RCC 7860 (cell line): Measurements from ENCODE around the gene CCNC.
A peak's percentile ranks its signal among the peaks of the same experiment; 100 is the strongest.

Experiments used
- DNase-seq: peaks from one replicate; pipeline ENCODE4 v3.0.0-alpha.2; 2015; ENCODE audit warnings: low spot score
- FAIRE-seq: peaks from 2 replicates; lab custom pipeline; 2012; peaks lifted over from hg19 to GRCh38; lab: Jason Lieb, UNC

CCNC gene, protein sequence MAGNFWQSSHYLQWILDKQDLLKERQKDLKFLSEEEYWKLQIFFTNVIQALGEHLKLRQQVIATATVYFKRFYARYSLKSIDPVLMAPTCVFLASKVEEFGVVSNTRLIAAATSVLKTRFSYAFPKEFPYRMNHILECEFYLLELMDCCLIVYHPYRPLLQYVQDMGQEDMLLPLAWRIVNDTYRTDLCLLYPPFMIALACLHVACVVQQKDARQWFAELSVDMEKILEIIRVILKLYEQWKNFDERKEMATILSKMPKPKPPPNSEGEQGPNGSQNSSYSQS

DNA sequence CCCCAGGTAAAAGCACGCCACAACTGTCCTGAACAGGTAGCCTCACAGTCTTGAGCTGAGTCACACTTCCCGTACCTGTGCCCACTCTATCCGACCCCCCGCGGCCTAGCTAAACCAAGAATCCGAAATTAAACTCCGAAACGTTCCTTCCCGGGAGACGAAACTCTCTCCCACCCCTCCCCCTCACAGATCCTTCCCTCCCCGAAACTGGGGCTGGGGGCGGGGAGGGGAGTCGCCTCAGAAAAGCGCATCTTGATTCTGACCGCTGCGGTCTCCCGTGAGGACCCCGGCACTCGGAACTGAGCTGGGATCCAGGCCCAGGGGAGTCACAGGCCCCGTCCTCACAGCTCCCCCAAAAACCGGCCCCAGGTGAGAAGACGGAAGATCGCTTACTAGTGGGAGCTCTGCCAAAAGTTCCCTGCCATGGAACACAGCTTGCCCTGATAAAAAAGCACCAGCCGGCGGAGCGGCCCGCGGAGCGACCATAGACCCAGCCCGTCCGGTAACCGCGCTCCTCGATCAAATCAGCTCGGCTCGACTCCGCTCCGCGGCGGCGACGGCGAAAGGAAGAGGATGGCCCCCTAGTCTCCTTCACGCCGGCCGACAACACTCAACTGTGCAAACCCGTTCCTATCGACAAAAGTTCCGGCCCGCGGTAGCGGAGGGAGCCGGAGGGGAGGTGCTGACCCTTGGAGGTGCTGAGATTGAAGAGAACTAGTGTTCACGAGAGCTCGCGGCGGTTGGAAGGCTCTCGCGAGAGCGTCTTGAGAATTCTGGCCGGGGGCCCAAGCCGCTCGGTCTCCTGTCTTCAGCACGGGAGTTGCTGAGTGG, at the start of gene CCNC:
Gene CCNC (minus strand): TSS at position 558 of the 831 bp plus-strand sequence. CDS start 133 bp downstream, at position 425.
- FAIRE-seq = peak; percentile 76
- DNase-seq = peak; percentile 85

DNA sequence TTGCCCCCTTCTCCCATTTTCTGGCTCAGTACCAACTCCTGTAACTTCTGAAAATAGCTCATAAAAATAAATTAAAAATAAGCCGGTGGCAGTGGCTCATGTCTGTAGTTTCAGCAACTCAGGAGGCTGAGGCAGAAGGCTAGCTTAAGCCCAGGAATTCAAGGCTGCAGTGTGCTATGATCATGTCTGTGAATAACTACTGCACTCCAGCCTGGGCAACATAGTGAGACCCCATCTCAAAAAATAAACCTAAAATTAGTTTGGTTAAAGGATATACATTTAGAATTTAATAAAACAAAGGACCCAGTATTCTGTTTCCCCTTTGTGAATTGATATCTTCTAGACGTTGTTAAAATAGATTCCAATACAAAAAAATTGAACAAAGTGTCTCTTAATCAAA, 48.7 kb upstream of the CCNC start:
- no peak for DNase-seq
- FAIRE-seq = no peak

DNA sequence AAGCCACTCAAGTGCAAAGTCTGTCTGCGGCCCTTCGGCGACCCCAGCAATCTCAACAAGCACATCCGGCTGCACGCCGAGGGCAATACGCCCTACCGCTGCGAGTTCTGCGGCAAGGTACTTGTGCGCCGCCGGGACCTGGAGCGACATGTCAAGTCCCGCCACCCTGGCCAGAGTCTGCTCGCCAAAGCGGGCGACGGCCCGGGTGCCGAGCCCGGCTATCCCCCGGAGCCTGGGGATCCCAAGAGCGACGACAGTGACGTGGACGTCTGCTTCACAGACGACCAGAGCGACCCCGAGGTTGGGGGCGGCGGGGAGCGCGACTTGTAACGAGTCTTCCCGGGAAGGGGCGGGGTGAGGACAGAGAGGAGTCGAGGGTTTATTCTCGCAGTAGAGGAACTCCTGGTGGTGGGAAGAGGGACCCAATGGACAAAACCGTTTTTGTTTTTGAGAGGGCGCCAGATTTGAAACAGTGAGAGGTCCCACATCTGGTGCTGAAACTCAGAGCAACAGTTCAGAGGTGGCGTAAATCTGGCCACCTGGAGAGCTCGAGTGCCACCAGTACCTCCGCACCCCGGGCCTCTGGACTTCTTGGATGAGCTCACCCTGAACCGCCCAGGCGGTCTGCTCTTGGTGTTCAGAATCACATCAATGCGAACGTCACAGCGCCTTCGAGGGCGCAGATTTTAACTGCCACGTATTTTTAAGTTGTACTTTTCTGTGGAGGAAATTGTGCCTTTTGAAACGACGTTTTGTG, 46.1 kb upstream of the CCNC start:
- DNase-seq (no peak), FAIRE-seq (no peak)

DNA sequence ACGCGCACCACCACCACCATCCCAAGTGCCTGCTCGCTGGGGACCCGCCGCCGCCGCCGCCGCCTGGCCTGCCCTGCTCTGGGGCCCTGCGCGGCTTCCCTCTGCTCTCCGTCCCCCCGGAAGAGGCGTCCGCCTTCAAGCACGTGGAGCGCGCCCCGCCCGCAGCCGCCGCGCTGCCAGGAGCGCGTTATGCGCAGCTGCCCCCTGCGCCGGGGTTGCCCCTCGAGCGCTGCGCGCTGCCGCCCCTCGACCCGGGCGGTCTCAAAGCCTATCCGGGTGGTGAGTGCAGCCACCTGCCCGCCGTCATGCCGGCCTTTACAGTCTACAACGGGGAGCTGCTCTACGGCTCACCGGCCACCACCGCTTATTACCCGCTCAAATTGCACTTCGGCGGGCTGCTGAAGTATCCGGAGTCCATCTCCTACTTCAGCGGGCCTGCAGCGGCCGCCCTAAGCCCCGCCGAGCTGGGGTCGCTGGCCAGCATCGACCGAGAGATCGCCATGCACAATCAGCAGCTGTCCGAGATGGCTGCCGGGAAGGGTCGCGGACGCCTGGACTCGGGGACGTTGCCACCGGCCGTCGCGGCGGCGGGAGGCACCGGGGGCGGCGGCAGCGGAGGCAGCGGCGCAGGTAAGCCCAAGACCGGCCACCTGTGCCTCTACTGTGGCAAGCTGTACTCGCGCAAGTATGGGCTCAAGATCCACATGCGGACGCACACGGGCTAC, 45.4 kb upstream of the CCNC start:
- DNase-seq (no peak), FAIRE-seq (no peak)

DNA sequence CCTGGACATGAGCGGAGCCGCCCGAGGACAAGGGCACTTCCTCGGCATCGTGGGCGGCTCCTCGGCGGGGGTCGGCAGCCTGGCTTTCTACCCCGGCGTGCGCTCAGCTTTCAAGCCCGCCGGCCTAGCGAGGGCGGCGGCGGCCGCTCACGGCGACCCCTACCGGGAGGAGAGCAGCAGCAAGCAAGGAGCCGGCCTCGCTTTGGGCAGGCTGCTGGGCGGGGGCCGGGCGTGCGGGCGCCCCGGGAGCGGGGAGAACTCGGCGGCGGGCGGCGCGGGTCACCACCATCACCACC, 44.9 kb upstream of the CCNC start:
- no peak for FAIRE-seq
- no peak for DNase-seq

DNA sequence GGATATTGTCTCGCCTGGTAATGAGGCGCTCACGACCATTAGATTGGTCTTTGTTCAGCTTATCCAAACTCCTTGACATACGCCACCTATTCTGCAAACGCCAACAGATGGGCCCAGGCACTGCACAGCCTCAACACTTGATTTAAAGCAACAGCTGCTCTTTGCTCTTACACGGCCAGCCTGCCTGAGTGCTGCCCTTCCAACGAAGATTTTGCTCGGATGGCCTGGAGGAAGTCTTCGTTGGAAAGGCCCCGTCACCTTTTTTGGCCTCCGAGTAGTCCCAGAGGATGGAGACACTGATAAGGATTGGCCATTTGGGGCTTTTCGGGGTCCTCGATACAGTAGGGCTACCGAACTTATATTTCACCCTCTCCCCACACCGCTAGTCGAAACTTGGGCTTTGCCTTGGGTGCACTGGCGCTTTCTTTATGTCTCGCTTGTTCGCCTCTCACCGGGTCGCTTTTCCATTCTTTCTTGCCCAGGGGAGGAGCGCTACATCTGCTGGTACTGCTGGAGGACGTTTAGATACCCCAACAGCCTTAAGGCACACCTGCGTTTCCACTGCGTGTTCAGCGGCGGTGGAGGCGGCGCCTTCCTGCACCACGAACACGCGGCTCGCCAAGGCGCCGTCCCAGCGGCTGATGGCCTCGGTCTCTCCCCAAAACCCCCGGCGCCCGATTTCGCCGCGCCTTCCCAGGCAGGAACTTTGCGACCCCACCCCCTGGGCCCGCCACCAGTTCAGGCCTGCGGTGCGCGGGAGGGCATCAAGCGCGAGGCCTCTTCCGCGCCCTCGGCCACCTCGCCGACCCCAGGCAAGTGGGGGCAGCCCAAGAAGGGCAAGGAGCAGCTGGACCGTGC, 44.3 kb upstream of the CCNC start:
- DNase-seq (no peak), FAIRE-seq (no peak)

DNA sequence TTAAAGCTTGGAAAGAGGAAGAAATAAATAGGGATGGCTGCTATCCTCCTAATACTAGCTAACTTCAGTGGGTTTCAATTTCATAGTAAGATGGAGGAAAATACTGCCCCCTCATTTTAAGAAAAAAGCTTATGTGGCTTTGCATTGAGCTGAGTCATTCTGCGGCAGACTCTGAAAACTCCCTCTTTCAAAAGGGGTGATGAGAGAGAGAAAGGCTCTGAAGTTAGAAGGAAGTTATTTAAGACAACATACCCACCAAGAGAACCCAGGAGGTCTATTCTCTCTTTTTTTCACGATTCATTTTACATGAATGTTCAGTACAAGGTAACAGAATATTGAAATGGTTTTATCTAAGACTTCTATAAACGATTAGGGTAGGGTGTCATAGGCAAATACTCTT, 42.7 kb upstream of the CCNC start:
- DNase-seq (no peak), FAIRE-seq (no peak)

DNA sequence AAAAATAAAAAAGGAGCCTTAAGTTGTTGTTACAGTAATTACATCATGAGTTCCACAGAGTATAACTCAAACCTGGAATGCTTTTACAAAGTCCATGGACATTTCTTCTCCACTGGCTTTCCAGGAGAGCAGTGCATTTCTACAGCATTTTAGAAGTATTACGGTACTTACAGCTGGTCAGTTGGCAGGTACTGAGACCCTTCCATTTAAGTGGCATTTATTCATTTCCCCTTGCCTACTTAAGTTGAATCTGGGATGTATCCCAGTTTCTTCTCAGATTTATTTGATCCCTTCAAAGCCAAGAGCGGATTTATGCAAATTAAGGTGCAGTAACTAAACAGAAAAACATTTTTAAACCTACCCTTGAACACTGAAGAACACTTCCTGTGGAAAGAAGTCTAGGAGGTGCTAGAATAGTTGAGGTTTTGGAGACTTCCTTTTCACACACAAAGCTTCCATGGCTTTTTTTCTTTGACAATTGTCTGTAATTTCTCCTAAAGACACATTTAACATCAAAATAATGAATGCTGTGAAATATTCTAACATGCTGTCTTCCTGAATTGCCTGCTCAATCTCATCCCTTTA, 41.5 kb upstream of the CCNC start:
- FAIRE-seq = no peak
- DNase-seq = no peak

DNA sequence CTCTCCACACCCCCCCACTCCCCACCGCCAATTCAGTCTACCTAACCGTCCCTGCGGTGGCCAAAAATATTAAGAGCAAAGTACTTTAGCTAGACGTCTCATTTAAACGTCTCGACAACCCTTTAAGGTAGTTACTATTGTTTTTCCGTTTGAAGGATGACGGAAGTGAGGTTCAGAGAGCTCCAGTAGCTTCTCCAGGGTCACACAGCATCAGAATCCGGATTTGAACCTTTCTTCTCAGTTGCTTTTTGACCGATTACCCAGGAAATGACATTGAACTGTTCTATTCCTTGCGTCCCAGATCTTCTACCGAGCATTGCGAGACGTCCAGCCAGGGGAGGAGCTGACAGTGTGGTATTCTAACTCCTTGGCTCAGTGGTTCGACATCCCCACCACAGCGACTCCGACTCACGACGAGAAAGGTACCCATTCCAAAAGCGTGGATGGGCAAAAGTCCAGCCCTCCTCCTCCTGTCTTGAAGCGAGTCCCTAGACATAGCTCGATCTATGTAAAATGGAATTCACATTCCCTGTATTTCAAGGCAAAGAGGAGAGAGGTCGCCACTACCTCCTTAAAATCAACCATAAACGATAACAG, 40.5 kb upstream of the CCNC start:
- DNase-seq = no peak
- no peak for FAIRE-seq

DNA sequence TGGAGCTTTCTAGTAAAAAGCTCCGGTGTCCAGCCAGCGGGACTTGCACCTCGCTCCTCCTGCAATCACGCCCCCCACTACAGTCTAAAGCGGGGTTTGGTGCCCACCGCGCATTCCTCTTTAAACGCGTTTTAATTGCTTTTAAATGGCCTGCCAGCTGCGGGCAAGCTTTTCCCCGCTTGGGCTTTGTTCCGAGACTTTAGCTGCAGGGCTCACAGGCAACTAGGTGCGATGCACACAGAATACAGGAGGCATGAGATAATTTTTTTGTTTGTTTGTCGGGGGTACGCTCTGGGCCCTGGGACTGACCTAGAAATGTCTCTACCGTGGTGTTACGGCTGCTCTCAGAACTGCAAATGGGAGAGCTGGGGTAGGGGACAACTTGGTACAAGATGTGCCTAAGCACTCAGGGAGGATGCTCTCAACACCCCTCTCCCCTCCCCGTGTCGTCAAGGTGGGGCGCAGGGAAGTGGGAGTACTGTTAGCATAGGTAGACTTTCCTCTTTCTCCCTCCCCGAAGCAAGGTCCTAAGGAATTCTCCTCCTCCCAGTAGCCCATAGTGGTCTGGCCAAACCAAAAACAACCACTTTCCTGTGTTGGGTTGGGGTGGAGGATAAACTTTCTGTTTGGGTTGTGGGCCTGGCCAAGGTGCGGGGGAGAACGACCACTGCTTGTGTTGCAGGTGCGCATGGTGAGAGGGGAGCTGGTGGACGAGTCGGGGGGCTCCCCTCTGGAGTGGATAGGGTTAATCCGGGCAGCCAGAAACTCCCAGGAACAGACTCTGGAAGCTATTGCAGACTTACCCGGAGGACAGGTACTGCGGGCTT, 39.8 kb upstream of the CCNC start:
- DNase-seq (no peak), FAIRE-seq (no peak)

DNA sequence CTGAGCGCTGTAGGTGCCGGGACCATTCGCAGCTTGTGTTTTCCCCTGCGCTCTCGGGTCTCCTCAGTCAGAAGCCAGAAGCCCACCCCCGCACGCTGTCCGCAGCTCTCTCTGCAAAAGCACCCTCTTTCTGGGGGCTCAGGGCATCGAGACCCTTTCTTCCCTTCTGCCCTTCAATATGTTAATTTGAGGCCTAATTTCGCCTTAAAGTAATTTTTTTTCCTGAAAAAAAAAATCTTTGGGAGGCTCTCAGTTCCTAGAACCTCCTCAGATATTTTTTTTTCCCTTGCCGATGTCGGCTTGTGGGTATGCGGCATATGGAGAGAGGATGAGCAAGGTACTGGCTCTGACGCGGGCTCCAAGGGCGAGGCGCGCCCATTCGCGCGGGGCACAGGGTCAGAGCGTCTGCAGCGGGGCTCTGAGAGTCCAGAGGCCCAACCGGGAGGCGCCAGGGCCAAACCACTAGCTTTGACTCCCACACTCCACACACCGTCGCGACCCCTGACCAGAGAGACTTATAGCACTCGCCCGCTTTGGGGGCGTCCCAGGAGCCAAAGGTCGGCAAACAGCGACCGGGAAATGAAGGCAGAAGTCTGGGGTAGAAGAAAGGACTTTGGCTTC, 39.1 kb upstream of the CCNC start:
- FAIRE-seq (no peak), DNase-seq (no peak)

DNA sequence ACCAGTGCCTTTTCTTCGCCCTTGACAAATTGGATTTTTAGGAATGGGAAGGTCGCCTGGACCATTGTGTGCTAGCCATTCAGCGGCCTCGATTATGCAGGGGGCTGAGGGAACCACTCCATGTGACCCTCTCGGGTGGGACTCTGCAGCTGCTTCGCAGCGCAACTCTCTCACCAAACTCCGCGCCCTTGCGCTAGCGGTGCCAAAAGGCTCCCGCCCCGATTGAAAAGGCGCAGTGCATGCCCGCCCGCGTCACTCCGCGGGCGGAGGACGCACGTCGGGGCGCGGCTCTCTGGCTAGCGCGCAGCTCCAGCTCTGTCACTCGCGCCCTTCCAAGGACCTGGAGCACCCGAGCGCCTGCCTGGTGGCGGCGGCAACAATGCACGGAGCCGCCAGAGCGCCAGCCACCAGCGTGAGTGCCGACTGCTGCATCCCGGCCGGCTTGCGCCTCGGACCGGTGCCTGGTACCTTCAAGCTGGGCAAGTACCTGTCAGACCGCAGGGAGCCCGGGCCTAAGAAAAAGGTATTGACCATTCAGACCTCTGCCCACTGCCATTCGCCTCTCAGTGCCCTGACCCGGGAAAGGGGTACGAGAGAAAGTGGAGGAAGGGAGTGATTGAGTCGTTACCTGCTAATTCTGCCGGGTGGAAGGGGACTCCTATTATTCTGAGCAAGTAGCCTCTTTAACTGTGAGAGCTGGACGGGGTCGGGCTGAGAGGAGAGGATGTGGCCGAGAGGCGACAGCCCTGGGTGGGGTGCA, 38.4 kb upstream of the CCNC start, which contains the start of gene PRDM13:
Gene PRDM13 (plus strand): TSS at position 178 of the 760 bp plus-strand sequence. CDS start 202 bp downstream, at position 380.
- no peak for FAIRE-seq
- no peak for DNase-seq

DNA sequence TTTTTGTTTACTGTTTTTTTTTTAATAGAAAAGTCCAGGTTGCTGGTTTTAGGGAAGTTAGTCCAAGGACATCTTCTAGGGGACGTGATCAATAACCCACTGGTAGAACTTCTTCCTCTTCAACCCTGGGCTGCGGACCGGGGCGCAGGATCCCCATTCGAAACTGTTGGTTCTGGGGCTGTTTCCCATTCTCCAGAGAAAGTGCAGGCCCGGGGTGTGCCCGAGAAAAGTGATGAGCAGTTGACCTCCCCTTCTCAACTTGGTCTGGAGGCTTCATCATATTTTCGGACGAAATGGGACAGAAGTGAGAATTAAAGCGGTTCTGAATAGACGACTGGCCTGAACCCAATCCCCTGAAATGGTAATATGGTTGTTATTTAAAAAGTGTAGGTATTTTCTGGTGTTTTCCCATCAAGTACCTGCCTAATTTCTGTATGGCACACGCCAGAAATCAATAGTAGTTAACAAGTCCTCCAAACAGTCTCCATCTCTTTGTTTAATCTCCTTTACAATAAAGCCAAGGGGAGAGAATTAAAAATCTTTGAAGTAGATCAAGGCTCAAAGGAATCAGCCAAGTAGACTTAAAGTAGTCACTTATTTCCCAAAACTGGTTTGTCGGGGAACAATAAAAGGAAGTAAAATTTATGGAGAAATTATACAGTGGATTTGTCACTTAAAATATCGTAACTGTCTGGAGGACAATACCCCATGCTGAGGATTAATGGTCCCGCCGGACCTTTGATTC, 37.6 kb upstream of the CCNC start:
- no peak for FAIRE-seq

DNA sequence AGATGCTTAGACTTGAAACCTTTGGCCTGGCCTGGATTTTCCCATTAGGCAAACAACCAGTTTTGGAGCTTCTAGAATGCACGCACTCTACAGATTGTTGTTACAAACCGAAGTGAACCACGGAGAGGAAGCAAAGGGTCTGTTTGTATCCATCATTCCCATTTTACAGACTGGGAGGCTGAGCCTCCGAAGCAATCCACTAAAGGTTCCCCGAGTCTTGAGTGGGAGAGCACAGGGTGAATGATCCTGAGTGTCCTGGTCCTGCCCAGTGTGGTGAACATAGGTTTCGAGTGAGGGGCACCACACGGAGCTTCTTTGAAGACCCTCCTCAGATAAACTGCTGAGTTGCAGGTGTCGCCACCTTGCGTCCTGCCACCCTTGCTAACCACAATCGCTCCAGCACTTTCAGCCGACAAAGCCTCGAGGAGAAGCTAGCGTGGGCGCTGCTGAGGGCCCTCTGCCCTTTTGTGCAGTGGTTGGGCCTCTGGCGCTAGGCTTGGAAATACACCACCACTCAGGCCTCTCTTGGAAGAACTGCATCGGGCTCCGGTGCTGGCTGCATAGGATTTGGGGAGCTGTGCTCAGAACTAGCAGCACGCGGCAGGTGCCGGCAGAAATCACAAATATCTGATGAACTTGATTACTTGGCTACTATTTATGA, 36.7 kb upstream of the CCNC start:
- DNase-seq = no peak
- FAIRE-seq = no peak

More for the DNA sequence above, 37.6 kb upstream of the CCNC start:
- DNase-seq = no peak

DNA sequence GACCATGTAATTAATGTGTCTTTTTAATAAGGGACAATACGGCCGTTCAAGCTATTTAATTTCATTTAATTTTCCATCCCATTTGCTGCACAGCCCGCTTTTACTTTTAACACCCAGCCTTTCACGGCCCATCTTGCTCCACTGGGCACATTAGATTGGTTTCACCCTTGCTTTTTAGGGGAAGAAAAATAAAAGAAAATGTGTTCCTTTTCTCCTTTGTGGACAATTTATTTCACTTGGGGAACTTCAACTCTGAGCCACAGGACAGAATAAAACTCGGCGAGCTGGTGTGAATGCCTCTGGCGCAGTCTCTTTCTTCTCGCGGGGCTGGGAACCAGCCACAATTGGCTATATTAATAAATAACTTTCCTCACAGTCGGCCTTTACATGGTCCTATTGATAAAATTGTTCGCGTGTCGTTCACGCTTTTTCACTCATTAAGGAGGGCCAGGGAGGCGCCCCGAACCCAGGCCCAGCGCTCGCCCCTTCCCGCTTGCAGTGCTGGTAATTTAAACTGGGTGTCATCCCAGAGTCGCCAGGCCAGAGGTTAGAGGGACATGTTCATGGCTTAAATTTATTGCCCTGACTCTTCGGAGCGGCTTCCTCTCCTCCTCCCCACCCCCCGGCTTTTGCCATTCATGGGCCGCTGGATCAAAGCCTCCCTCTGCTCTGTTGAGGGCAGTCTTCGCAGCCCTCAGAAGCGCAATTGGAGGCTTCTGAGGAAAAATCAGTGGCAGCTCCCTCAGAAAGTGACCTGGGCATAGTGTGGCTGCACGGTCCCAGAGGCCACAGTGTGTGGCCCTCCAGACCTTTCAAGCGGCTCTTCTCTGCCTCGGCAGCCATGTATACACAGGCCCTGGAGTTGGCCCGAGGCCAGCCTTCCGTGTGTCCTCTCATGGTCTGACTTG, 36.0 kb upstream of the CCNC start:
- FAIRE-seq = no peak
- no peak for DNase-seq
